ENCODE results near the gene XPC.

XPC gene

GRCh38 chr3:14175383-14176037 lies 2.9 kb downstream of the XPC start:
- TF ChIP-seq SP1 (IDR thresholded peaks at IDR 0.05) (no peak), CTBP1 (IDR thresholded peaks at IDR 0.05; ENCODE audit: borderline replicate concordance) (no peak), ZNF384 (IDR thresholded peaks at IDR 0.05) (no peak), TARDBP (IDR thresholded peaks at IDR 0.05) (no peak), ELF4 (IDR thresholded peaks at IDR 0.05) (no peak), L3MBTL2 (conservative IDR thresholded peaks at IDR 0.05) (no peak), FOXA1 (IDR thresholded peaks at IDR 0.05) (no peak), PKNOX1 (IDR thresholded peaks at IDR 0.05) (no peak)
- DNase-seq (ENCODE audit: extremely low spot score): no peak
- CTCF ChIA-PET: interaction anchor here (0.6 kb wide), 1 partner anchor 53 kb away, joined by 3 read pairs; no protein-coding TSS in a partner anchor
- POLR2A ChIA-PET: interaction anchor here (1.3 to 1.4 kb wide), 2 partner anchors 13 to 50 kb away, joined by 3 to 7 read pairs; partner anchors contain the start of genes CHCHD4 and TMEM43

GRCh38 chr3:14174483-14174882 lies 3.9 kb downstream of the XPC start:
- CTCF ChIA-PET: no interaction called here
- DNase-seq (ENCODE audit: extremely low spot score): no peak
- POLR2A ChIA-PET: interaction anchor here (0.9 kb wide), 1 partner anchor 49 kb away, joined by 3 read pairs; the partner anchor contains the start of genes CHCHD4 and TMEM43
- TF ChIP-seq SUZ12 (IDR thresholded peaks at IDR 0.05) (no peak), ZNF384 (IDR thresholded peaks at IDR 0.05) (no peak), TARDBP (IDR thresholded peaks at IDR 0.05) (no peak), BHLHE40 (IDR thresholded peaks at IDR 0.05; ENCODE audit: borderline replicate concordance) (no peak), ELF4 (IDR thresholded peaks at IDR 0.05) (no peak), FOXA1 (IDR thresholded peaks at IDR 0.05) (no peak), HDGF (IDR thresholded peaks at IDR 0.05; ENCODE audit: borderline replicate concordance) (no peak), L3MBTL2 (conservative IDR thresholded peaks at IDR 0.05) (no peak), SP1 (IDR thresholded peaks at IDR 0.05) (no peak), NFRKB (IDR thresholded peaks at IDR 0.05) (no peak), FOXK2 (IDR thresholded peaks at IDR 0.05) (no peak), PKNOX1 (IDR thresholded peaks at IDR 0.05) (no peak), ARNT (IDR thresholded peaks at IDR 0.05) (no peak), CTBP1 (IDR thresholded peaks at IDR 0.05; ENCODE audit: borderline replicate concordance) (no peak), LEF1 (IDR thresholded peaks at IDR 0.05; ENCODE audit: borderline replicate concordance) (no peak), FOXM1 (IDR thresholded peaks at IDR 0.05; ENCODE audit: borderline replicate concordance) (no peak)

GRCh38 chr3:14172496-14172895 lies 5.9 kb downstream of the XPC start:
- POLR2A ChIA-PET: no interaction called here
- no peak for DNase-seq (ENCODE audit: extremely low spot score)
- CTCF ChIA-PET: no interaction called here
- TF ChIP-seq FOXA1 (IDR thresholded peaks at IDR 0.05): no peak
- no peak for TF ChIP-seq ELF4 (IDR thresholded peaks at IDR 0.05)
- TF ChIP-seq CTBP1 (IDR thresholded peaks at IDR 0.05; ENCODE audit: borderline replicate concordance): no peak
- no peak for TF ChIP-seq FOXM1 (IDR thresholded peaks at IDR 0.05; ENCODE audit: borderline replicate concordance)

GRCh38 chr3:14170531-14171159 lies 7.8 kb downstream of the XPC start:
- CTCF ChIA-PET: no interaction called here
- POLR2A ChIA-PET: no interaction called here
- TF ChIP-seq FOXA1 (IDR thresholded peaks at IDR 0.05) (no peak), SUZ12 (IDR thresholded peaks at IDR 0.05) (no peak), FOXM1 (IDR thresholded peaks at IDR 0.05; ENCODE audit: borderline replicate concordance) (no peak), PKNOX1 (IDR thresholded peaks at IDR 0.05) (no peak), FOXK2 (IDR thresholded peaks at IDR 0.05) (no peak), CTBP1 (IDR thresholded peaks at IDR 0.05; ENCODE audit: borderline replicate concordance) (no peak), TARDBP (IDR thresholded peaks at IDR 0.05) (no peak), NFRKB (IDR thresholded peaks at IDR 0.05) (no peak)
- DNase-seq (ENCODE audit: extremely low spot score): no peak

- ChIA-PET POLR2A (no interaction called here), CTCF (no interaction called here)
- DNase-seq (ENCODE audit: extremely low spot score): no peak
- TF ChIP-seq LEF1 (IDR thresholded peaks at IDR 0.05; ENCODE audit: borderline replicate concordance): no peak
- no peak for TF ChIP-seq CTBP1 (IDR thresholded peaks at IDR 0.05; ENCODE audit: borderline replicate concordance)
- TF ChIP-seq SUZ12 (IDR thresholded peaks at IDR 0.05): no peak
- no peak for TF ChIP-seq ZNF384 (IDR thresholded peaks at IDR 0.05)
- no peak for TF ChIP-seq FOXM1 (IDR thresholded peaks at IDR 0.05; ENCODE audit: borderline replicate concordance)
- no peak for TF ChIP-seq SP1 (IDR thresholded peaks at IDR 0.05)
- TF ChIP-seq ARNT (IDR thresholded peaks at IDR 0.05): no peak
- no peak for TF ChIP-seq PKNOX1 (IDR thresholded peaks at IDR 0.05)
- no peak for TF ChIP-seq NFRKB (IDR thresholded peaks at IDR 0.05)
- TF ChIP-seq ELF4 (IDR thresholded peaks at IDR 0.05): no peak
- no peak for TF ChIP-seq L3MBTL2 (conservative IDR thresholded peaks at IDR 0.05)
- no peak for TF ChIP-seq BHLHE40 (IDR thresholded peaks at IDR 0.05; ENCODE audit: borderline replicate concordance)
- TF ChIP-seq FOXA1 (IDR thresholded peaks at IDR 0.05): no peak
- no peak for TF ChIP-seq HDGF (IDR thresholded peaks at IDR 0.05; ENCODE audit: borderline replicate concordance)
- TF ChIP-seq TARDBP (IDR thresholded peaks at IDR 0.05): no peak
- no peak for TF ChIP-seq FOXK2 (IDR thresholded peaks at IDR 0.05)
These were observed 8.5 kb downstream of the XPC start for GRCh38 chr3:14169871-14170270.

Data from HEK293T (cell line).